ENCODE measurements around the gene SPATA4.

The SPATA4 gene

GRCh38 chr4:176189891-176190795, 5.2 kb downstream of the SPATA4 start:
- no peak for DNase-seq (ENCODE audit: low read depth in 2 of 2)

DNA sequence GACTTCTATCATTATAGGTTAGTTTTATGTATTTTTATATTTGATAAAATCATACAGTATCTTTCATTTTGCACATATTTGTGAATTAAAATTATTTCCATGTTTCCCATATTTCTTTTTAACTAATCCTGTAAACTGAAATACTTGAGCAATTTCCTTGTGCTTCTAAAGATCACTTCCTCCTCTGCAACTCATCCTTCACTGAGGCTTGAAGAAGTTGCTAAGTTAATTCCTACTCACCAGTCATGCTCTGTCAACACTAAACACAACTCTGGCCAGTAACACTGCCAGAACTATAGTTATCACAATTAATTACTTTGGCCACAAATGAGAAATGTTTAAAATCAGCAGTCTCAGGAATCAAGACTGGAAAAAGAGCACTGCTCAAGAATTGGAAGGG, 6.7 kb downstream of the SPATA4 start:
- DNase-seq (ENCODE audit: low read depth in 2 of 2), result no peak

DNA sequence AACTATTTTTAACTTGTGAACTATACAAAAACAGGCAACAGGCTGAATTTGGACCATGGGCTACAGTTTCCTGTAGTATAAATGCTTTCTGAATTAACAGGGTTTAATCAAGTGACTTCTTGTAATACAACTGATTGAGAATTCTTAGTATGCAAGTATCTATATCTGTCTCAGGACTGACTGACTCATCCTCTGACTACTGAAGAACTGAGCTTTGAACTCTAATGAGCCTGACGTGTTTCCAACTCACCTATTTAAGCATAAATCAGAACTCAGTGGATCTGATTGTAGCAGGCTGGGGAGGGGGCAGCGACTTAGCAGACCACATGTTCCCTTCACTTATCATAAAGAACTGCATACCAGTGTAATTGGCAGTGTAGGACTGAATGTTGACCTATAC, 7.8 kb downstream of the SPATA4 start:
- no peak for DNase-seq (ENCODE audit: low read depth in 2 of 2)

- no peak for DNase-seq (ENCODE audit: low read depth in 2 of 2)
Observed at GRCh38 chr4:176186671-176187395, 8.6 kb downstream of the SPATA4 start.

GRCh38 chr4:176186067-176186466, 9.3 kb downstream of the SPATA4 start:
- no peak for DNase-seq (ENCODE audit: low read depth in 2 of 2)

GRCh38 chr4:176185051-176185450, 10.3 kb downstream of the SPATA4 start:
- no peak for DNase-seq (ENCODE audit: low read depth in 2 of 2)

DNA sequence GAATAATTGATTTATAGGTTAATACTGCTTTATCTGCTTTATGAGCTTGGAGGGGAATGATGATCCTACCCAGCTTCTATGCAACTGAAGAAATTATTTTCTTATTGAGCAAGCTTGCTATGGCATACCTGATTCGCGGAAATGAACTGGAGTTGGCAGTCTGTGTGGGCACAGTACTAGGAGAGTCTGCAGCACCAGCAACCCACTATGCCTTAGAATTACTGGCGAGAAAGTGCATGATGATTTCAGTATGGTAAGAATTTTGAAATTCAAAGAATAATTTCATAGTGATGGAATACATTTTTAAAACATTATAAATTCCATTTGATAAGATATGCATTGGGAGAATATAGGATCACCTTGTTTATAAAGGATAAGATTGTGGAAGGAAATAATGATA, 32.3 kb downstream of the SPATA4 start:
- DNase-seq (ENCODE audit: low read depth in 2 of 2), result no peak

DNA sequence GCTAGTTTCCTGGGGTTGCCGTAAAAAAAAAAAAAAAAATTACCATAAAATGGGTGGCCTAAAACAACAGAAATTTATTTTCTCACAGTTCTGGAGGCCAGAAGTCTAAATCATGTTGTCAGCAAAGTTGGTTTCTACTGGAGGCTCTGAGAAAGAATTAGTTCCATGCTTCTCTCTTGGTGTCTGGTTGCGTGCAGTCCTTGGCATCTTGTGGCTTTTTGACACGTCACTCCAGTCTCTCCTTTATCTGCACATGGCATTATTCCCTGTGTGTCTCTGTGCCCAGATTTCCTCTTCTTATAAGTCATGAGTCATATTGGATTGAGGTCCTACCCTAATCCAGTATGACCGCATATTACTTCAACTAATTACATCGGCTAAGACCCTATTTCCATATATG, 38.7 kb downstream of the SPATA4 start:
- no peak for DNase-seq (ENCODE audit: low read depth in 2 of 2)

DNA sequence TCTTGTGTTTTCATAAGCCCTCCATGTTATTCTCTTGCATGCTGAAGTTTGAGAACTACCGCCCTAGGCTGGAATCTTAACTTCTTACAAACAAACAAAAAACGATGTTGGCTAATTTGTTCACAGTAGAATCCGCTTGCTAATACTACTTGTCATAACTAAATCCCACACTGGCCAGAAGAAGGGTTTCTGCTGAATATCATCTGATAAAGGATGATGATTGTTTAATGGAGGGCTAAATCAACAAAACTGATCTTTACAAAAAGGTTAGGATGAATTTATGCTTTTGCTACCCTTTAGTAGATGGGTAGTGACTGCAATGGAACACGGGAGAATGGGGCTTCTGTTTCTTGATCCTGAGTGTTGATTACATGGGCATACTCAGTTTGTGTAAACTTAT, 42.3 kb downstream of the SPATA4 start:
- no peak for DNase-seq (ENCODE audit: low read depth in 2 of 2)

GRCh38 chr4:176150704-176151103, 44.7 kb downstream of the SPATA4 start:
- DNase-seq (ENCODE audit: low read depth in 2 of 2), result no peak

- DNase-seq (ENCODE audit: low read depth in 2 of 2), result no peak
Observed at GRCh38 chr4:176150356-176150682, 45.1 kb downstream of the SPATA4 start.

GRCh38 chr4:176149680-176150355, 45.6 kb downstream of the SPATA4 start:
- no peak for DNase-seq (ENCODE audit: low read depth in 2 of 2)

- no peak for DNase-seq (ENCODE audit: low read depth in 2 of 2)
Observed at GRCh38 chr4:176142253-176142652, 53.1 kb downstream of the SPATA4 start.

DNA sequence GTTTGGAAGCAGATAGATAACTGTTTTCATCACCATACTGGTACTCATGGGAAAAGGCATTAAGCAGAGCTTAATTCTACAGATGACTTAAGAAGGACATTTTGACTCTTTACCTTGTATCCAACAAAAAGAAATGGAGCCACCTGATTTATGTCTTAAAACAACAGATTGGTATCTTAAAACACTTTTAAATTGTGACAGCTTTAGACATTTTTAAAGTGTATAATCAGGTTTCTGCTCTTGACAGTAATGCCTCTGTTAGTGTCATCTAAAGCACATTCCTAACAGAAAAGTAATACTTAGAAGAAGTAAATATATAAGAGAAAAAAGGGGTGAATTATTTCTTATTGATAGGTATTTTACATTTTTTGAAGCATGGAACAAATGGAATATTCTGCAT, 55.9 kb downstream of the SPATA4 start:
- DNase-seq (ENCODE audit: low read depth in 2 of 2), result no peak

GRCh38 chr4:176137631-176138030, 57.8 kb downstream of the SPATA4 start:
- no peak for DNase-seq (ENCODE audit: low read depth in 2 of 2)

DNA sequence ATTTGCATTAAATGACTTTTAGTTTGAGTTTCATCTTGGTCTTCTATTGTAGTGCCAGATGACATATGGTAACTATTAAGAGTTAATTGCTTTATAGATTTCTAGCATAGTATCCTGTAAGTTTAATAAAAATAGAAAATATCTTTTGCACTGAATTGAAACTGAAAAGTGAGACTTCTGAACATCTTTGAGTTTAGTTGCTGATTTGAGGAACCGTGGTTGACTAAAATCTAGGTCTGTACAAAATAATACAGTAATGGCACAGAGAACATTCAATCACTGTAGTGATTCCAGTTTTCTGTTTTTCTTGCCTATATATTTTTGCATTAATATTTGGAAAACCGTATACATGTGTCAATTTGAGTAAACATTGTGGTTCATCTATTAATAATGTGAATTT, 60.7 kb downstream of the SPATA4 start:
- no peak for DNase-seq (ENCODE audit: low read depth in 2 of 2)
